T-helper 2 cell (primary cell): ENCODE data around the gene CYP51A1.
A peak's percentile ranks its signal among the peaks of the same experiment; 100 is the strongest.
"Not testable (repeated sequence)": the region's sequence is repeated elsewhere in the genome, so short reads cannot be mapped to it uniquely, and the experiment has no call there.

Experiments
- DNase-seq, 5 experiments: peaks; one replicate each; pipeline versions ENCODE4 v3.0.0 to v3.0.0-alpha.2; 2012 to 2022

CYP51A1 gene

DNA sequence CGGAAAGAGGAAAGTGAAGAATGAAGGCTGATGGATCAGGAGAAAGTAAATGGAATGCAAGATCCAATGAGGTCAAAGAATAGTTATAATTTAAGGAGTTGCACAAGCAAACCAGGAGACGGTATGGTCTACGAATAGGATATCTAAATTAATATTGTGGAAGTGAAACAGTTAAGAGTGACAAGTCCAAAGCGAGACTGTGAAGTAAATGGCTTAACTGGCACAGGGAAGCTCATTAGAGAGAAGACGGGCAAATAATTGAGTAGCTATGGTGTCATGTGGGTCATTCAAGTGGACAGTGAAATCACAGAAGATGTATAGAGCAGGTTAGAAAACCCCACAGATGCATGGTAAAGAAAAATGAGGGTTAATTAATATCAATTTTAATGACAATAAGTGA, 3.2 kb downstream of the CYP51A1 start:
- DNase-seq, result no peak

DNA sequence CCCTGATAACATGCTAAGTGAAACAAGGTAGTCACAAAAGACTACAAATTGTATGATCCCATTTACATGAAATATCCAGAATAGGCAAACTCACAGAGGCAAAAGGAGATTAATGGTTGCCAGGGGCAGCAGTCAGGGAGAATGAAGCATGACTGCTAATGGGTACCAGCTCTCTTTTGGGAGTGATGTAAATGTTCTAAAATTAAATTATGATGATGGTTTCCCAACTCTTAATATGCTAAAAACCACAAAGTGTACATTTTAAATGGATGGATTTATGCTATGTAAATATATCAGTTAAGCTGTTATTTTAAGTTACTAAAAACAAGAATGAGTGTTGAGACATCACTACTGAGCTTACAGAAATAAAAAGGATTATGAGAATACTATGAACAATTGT, 12.6 kb downstream of the CYP51A1 start:
- DNase-seq, result no peak

DNA sequence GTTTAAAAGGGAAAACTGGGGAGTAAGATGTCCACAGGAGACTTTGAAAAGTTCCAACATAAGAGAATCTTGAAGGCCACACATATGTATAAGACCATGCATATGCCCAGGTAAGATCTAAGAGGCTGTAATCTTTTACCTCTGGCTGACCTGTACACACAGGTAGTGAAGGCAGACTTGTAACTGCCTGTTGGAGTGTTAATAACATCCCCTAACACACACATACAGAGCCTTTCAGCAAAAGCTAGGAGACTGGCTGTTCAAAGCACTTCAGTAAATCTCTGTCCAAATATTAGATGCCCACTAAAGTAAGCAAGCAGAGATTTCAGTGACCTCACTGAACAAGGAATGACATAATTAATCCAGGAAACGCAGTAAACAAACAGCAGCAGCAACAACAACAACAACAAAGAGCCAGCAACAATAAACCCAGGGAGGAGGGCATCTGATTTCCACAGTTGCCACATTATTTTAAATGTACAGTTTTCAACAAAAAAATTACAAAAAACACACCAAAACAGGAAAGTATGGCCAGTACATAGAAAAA, 15.0 kb downstream of the CYP51A1 start:
- DNase-seq, result no peak

DNA sequence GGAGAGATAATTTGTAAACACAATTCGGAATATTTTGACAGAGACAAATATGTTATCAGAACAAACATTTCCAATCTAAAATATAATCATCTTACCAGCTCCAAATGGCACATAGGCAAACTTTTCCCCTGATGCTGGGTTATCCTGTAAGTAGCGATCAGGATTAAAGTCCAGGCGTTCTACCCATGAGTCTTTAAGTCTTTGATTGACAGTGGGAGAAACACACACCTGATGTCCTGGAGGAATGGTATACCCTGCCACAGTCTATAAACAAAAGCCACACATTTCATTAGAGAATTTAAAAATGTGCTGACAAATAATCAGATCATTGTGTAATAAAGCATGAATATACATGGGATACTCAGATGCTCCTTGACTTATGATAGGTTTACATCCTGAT, 17.3 kb downstream of the CYP51A1 start:
- DNase-seq, result no peak

DNA sequence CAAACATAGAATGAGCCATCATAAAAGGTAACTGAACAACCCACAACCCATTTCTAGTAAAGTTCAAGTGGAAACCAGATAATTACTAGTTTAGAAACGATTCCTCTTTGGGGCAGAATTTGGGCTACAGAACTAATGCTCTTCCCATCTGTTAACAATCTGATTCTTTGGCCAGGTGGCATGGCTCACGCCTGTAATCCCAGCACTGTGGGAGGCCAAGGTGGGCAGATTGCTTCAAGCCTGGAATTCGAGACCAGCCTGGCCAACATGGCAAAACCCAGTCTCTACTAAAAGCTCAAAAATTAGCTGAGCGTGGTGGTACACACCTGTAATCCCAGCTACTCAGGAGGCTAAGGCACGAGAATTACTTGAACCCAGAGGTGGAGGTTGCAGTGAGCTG, 18.5 kb downstream of the CYP51A1 start:
- no peak for DNase-seq

DNA sequence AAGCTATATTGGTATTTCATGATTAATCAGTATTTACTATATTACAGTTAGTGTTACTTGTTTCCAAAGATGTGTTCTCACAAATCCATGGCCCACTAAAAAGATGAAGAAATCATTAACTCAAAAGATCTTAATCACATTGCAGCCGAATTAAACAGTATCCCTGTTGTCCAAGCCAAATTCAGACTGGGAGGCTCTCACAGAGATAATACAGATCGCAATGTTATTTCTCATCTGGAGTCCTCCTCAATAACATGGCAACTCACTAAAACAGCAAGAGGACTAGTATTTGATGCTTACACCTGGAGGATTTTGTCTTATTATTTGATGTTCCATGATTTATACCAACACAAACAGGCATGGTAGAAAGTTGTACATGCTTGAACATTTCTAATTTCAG, 23.4 kb downstream of the CYP51A1 start:
- DNase-seq, result no peak

DNA sequence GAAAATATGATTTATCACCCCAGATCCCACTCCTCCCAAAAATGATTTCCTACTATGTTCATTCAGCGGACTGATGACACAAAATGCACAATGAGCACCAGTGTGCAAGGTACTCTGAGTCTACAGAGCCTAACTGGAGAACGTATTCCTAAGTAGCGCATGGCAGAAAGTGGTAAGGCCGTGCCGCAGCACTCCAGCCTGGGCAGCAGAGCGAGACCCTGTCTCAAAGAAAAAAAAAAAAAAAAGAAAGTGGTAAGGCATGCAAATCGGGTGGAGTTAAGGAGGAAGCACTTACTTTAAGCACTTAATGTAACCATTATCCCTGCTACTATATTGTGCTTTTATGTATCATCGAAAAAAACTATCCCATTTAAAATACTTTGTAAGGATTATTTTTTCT, 25.5 kb downstream of the CYP51A1 start:
- DNase-seq, result no peak

DNA sequence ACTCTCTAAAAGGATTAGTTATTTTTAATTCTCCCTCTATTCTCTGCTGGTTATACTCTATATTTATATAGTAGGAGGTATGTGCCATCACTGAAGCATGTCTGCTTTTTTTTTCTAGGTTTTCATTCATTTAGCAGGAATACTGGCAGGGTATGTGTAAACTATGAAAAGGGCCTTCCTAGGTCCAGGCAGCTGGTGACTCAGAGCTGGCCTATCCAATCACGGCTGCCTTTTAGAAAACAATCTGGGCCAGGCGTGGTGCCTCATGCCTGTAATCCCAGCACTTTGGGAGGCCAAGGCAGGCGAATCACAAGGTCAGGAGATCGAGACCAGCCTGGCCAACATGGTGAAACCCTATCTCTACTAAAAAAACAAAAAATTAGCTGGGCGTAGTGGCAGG, 31.4 kb downstream of the CYP51A1 start:
- not testable (repeated sequence) for DNase-seq

DNA sequence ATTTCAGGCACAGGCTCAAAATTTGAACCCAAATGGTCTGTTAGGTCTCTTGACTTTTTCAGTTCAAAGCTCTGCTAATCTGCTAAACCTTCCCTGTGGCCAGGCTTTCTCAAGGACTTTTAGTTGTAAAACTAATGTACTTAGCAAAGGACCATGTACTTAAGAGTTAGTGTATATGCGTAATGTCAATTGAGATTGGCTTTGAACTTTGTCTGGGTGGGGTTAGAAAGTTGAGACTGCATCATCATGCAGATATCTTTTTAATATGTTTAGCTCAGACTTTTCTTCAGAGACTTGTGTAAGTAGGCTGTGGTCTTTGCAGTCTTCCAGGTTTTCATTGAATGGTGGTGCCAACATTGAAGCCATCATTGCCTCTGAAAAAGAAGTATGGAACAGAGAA, 33.7 kb downstream of the CYP51A1 start:
- DNase-seq, result no peak

DNA sequence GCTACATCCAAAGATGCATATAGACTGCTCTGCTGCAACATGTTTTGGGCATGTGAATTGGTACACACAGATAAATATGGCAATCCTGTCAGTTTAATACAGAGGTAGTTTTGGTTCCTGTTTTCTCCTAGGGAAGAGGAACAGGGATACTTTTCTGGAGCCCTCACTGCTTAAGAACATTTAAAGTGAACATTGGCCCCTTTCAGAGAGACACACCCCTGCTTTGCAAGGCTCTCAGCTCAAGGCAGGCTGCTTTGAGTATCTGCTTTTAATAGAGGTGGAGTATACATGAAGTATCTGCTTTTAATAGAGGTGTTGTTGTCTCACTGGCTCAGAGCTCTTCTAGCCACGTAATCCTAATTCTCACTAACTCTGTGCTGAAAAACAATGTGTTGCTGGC, 38.9 kb downstream of the CYP51A1 start:
- DNase-seq, result no peak

DNA sequence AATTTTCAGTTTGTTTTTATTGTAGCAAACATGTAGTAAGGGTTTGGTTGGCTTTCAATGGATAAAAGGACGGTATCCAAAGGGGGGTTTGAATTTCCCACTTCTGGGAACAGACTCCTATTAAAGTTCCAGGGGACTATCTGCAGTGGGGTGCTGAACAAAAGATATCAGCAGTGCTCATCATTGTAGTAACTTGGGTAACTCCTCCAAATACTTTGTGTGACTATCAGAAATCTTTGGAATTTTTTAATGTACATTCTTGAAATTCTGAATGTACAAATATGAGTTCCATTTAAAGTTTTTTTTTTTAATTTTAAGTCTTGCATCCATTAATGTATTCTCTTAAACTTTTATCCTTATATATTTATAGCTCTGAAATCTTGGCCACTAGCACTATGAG, 42.1 kb downstream of the CYP51A1 start:
- no peak for DNase-seq

DNA sequence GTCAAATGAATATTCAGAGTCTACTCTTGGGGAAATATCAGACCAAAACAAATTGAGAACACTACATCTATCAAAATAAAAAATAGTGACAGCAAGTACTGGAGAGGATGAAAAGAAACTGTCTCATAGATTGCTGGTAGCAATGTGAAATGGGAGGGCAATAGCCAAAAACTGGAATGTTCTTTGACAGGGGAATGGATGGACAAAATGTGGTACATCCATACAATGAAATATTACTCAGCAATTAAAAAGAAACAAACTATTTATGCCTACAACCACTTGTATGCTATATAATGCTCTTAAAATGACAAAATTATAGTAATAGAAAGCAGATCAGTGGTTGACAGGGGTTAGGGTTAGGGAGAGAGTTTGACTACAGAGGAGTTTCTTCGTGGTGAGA, 46.0 kb downstream of the CYP51A1 start:
- no peak for DNase-seq

DNA sequence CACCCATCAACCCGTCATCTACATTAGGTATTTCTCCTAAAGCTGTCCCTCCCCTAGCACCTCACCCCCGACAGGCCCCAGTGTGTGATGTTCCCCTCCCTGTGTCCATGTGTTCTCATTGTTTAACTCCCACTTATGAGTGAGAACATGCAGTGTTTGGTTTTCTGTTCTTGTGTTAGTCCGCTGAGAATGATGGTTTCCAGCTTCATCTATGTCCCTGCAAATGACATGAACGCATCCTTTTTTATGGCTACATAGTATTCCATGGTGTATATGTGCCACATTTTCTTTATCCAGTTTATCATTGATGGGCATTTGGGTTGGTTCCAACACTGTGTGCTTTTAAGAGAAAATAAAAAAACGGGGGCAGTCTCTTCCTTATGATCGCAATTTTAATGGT, 50.4 kb downstream of the CYP51A1 start:
- not testable (repeated sequence) for DNase-seq

DNA sequence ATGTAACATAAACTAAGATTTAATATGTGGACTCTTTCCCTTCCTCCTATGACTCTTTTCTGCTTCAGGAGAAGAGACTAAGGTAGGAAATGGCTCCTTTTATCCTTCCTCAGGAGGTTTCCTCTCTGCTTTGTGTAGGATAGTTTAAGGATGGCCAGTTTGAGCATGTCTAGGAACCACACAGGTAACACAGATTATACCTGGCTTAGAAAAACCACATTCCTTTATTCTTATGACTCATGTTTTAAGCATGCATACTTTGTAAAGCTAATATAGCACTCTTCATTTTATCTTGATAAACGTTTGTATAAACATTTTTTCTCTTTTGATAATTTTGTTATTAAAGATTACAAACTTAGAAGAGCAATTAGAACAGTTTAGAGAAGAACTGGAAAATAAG, 57.8 kb downstream of the CYP51A1 start:
- DNase-seq, result no peak

DNA sequence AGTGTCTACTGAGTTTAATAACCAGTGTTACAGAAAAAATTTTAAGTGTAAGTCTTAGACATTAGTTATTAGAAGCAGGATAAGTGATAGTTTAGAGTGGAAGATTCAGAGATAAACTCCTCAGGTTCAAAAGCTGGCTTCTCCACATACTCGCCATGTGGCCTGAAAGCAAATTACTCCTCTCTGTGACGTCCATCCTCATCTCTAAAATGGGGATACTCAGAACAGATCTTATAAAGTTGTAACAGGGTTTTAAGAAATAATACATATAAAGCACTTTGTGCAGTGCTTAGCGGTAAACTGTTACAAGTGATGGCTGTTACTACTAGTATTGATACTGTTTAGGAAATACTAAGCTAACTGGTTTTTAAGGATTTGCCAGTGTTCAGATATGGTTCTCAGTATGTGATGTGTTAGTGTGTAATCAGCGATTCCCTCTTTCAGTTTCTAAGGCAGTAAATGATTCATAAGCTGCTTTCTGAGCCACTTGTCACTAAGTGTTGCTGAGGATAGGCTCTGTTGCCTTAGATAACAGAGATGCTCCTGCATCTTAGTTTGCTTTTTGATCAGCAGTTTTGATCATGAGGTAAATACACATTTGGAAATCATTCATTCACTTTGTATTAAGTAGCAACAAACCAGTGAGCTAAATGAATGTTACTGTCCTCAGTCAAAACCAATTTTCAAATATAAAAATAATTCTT, 58.7 kb downstream of the CYP51A1 start:
- DNase-seq, result peak in 1 of 5 experiments; percentile 56

DNA sequence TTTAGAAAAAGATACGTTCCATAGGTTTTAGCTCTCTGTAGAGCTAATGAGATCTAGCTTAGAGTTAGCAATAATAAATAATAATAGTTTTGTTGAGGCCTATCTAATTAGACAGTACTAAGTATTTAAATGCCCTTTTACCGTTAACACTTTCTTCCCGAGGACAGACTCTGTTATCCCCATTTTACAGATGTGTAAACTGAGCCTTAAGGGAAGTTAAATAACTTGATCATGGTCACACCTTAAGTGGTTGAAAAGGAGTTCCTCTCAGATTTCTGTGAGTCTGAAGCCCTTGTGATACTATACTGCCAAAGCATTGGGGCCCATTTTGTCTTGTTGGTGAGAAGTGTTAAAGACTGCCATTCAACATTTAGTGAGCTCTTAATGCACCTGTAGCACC, 61.6 kb downstream of the CYP51A1 start:
- DNase-seq, result no peak

DNA sequence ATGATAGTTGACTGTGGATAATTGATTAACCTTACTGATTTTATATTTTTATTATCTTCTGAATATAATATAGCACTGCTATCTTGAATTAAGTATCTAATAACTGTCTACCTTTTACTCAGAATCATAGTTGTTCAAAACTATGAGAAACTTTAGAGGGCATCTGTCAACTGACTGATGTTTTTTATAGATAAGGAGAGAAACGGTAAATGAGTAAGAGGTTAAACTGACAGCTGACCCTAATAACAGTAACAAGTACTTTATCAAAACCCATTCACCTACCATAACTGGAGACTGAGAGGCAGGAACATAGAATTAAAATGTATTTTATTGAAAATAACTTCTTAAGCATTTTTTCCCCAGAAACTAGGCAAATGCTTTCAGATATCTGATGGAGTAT, 62.2 kb downstream of the CYP51A1 start:
- DNase-seq, result peak in 1 of 5 experiments; percentile 25

DNA sequence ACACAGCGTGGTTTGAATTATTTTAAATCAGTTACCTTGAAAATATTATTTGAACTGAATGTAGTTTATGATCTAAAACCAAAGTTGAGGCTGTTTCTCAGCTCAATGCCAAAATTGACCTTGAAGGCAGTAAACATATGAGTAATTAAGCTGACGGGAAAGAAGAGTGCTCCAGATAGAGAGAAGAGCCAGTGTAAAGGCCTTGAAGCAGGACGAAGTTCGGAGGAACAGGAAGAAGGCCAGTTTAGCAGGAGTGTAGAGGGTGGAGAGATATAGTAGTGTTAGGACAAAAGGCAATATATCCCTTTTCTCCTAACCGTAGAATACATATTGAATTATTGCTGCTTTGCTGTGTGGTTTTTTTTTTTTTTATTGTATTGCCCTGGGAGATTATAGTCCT, 63.2 kb downstream of the CYP51A1 start:
- DNase-seq, result no peak

DNA sequence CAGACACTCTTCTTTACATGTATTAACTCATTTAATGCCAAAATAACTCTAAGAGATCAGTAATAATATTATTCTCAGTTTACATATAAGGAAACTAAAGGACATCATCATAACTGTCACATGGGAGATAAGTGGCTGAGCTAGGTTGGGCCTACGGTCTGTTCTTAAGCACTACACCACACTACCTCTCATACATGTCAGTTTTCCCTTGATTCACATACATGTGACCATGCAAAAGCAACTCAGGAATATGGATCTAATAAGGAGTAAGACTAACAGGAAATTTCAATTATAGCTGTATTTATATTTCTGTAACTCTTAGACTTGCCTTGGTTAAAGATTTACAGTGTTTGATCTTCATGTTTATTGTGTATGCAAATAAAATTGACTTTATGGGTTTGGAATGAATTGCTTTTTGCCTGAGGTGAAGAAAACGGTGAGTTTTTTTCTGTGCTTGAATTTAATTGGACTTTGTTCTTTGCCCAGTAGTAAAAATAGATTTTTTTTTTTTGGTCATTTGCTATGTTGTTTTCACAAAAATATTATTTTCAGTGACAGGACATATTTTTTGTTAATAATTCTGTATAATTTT, 69.7 kb downstream of the CYP51A1 start:
- no peak for DNase-seq
